Activated T-cell treated with anti-CD3 and anti-CD28 coated beads, Interleukin-2, amount 50 U/mL, for 4 hours (primary cell): Measurements from ENCODE around the gene AKIRIN2. TPM values are rescaled to one million over a fixed set of nuclear protein-coding genes. Genes with fewer than 3 reads are reported as not detected.

ENCODE experiments used
- ATAC-seq, 2 donors: fragments of 200-7000 bp; cut with Tn5 transposase; one replicate each; pipeline ENCODE4 v1.10.0; 2021
- DNase-seq: peaks from one replicate; pipeline ENCODE4 v3.0.0-alpha.2; 2020
- H3K27me3 Mint-ChIP-seq: one replicate; pipeline ENCODE4 v1.8.0; 2021; ENCODE audit warnings: low read depth, mixed read lengths
- H3K36me3 Mint-ChIP-seq: one replicate; pipeline ENCODE4 v1.8.0; 2022; ENCODE audit warnings: mixed read lengths; ENCODE audit not compliant: insufficient read depth
- H3K4me1 Mint-ChIP-seq: one replicate; pipeline ENCODE4 v1.8.0; 2021; ENCODE audit warnings: low read depth, mixed read lengths
- H3K4me3 Mint-ChIP-seq: one replicate; pipeline ENCODE4 v1.8.0; 2021; ENCODE audit warnings: mild to moderate bottlenecking, moderate library complexity, mixed read lengths
- H3K9me3 Mint-ChIP-seq: one replicate; pipeline ENCODE4 v1.8.0; 2021; ENCODE audit warnings: mixed read lengths
- total RNA-seq, 3 donors: library from RNA; stranded (reverse); gene quantifications; one replicate each; pipeline ENCODE4 v1.2.1, GENCODE V29; 2021

Gene AKIRIN2
- total RNA-seq, 3 donors from 2014 or later, result 43.8 to 61.4 (median 54.2) TPM

DNA sequence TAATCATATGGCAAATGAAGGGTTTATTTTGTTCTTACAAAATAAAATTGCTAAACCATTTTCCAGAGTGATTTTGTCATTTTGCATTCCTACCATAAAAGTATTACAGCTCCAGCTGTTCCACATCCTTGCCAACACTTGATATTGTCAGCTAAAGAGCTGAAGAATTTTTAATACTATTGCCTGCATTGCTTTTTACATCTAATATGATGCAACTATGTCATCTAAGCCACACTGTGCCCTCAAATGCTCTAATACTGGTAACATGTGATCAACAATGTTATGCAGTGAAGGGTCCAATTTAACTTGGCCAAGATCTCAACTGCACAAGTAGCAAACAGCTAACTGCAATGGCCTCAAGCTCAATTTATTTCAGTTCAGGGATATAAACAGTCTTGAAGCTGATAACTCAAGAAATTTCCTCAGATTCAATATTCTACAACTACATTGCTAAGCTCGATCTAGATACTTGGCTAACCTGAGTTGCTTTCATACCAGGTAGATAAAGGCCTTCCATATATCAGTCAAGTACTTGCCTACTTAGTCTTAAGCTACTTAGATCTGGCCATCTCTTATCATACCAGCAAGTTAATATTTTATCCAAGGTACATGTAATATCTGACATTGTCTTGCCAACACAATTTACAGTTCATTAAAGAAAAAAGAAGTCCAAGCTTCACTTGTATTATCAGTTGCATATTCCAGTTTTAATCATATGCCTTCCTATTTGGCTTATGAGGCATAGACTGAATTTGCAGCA, 17.0 kb downstream of the AKIRIN2 start:
- Mint-ChIP-seq H3K36me3 (peaks cover 11% of the 10 kb centered on the region), H3K9me3 (no peaks in the 10 kb centered on the region), H3K27me3 (no peaks in the 10 kb centered on the region), H3K4me1 (peaks cover 69% of the 10 kb centered on the region), H3K4me3 (no peak overlapping the region)
- ATAC-seq (no peak), DNase-seq (no peak)

DNA sequence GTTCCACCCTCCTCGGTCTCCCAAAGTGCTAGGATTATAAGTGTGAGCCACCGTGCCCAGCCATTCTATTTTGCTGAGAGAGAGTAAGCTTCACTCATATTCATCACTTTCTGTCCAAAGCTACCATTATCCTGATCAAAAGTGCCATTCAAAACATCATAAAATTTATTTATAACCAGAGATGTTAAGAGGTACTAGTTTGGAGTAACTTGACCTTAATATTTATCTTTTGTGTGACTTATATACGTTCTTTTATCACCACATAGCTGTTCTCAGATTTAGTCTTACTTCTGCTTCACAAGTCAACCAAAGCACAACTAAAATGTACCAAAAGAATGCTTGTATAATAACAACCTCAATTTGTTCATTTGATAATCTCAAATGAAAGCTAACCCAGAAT, 18.1 kb downstream of the AKIRIN2 start:
- Mint-ChIP-seq H3K27me3 (no peaks in the 10 kb centered on the region), H3K4me1 (peaks cover 71% of the 10 kb centered on the region), H3K36me3 (peaks cover 16% of the 10 kb centered on the region), H3K4me3 (no peak overlapping the region), H3K9me3 (no peaks in the 10 kb centered on the region)
- DNase-seq (no peak), ATAC-seq (no peak)

DNA sequence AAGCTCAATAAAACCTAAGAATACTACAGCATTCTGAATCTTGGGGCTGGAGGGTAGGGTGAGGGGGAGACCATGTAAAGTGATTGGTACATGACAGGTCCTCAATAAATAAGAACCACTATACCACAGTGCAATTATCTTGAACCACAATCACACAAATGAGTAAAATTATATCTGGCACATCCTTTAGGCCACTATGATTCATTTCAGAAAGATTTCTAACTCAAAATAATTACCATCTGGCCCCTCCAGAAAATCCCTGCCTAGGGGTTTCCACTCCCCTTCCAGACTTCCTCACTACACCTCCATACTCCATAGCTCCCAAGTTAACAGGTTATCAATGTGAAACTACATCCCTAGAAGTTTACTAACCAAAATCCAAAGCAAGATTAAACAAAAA, 19.7 kb downstream of the AKIRIN2 start:
- Mint-ChIP-seq H3K27me3 (no peaks in the 10 kb centered on the region), H3K4me1 (peaks cover 70% of the 10 kb centered on the region)
- ATAC-seq, result peak; percentile 89 to 90

DNA sequence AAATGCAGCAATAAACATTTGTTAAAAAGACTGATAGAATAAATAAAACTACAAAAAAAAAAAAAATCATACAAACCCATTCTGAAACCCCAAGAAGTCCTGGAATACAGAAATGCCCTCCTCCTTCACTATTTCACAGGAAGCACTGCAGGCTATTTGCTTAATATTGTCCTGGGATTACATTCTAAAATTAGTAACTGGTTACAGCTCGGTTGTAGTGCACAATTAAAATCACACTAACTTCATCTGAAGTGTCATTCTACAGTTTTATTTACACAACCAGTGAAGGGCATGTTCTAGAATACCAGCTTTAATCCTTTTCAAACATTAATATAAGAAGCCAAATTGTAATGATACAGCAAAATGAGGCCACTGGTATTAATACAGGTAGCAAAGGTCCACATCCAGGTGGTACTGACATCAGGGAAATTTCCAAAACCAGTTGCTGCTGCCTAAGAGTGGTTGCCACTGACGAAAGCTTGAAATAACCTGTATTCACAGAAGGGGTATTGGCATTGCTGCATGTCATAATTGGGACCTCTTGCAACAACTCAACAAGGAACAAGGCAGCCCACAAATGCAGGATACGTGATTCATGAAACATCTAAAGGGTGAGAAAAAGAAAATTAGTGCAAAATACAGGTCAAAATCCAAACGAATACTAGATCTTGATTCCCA, 26.9 kb downstream of the AKIRIN2 start:
- Mint-ChIP-seq H3K9me3 (no peaks in the 10 kb centered on the region), H3K36me3 (peaks cover 38% of the 10 kb centered on the region), H3K4me3 (no peak overlapping the region), H3K27me3 (no peaks in the 10 kb centered on the region), H3K4me1 (peaks cover 24% of the 10 kb centered on the region)
- DNase-seq (no peak), ATAC-seq (no peak)

More for the DNA sequence above, 19.7 kb downstream of the AKIRIN2 start:
- DNase-seq, result no peak
- H3K36me3 Mint-ChIP-seq, result peaks cover 23% of the 10 kb centered on the region
- no peak overlapping the region for H3K4me3 Mint-ChIP-seq
- no peaks in the 10 kb centered on the region for H3K9me3 Mint-ChIP-seq

DNA sequence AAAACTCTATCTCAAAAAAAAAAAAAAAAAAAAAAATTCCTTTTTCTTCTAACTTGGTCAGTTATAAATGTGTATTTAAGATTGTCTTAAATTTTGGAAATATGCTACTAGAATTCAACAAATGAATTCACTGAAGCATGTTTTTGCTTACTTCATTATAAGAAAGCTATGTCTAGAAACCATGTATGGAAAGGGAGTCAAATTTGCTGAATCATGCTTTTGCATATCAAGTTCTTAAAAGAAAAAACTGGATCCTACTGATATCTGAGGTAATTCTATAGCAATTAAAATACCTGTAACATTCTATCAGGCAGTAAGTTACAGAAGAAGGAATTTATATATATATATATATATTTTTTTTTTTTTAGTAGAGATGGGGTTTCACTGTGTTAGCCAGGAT, 27.7 kb downstream of the AKIRIN2 start:
- DNase-seq (no peak), ATAC-seq (no peak)
- no peaks in the 10 kb centered on the region for H3K27me3 Mint-ChIP-seq
- H3K4me1 Mint-ChIP-seq, result peaks cover 20% of the 10 kb centered on the region
- H3K4me3 Mint-ChIP-seq, result no peak overlapping the region
- H3K36me3 Mint-ChIP-seq, result peaks cover 38% of the 10 kb centered on the region
- no peaks in the 10 kb centered on the region for H3K9me3 Mint-ChIP-seq

DNA sequence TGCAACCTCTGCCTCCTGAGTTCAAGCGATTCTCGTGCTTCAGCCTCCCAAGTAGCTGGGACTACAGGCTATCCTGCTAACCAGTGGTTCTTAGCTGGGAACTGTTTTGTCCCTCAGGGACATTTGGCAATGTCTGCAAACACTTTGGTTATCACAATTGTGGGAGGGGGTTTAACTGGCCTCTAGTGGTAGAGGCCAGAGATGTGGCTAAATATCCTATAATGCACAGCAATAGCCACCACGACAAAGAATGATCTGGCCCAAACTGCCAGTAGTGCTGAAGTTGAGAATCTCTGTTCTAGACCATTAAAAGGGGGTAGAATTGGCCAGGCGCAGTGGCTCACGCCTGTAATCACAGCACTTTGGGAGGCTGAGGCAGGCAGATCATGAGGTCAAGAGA, 28.8 kb downstream of the AKIRIN2 start:
- DNase-seq, result no peak
- Mint-ChIP-seq H3K4me3 (no peak overlapping the region), H3K27me3 (no peaks in the 10 kb centered on the region), H3K4me1 (peaks cover 19% of the 10 kb centered on the region), H3K36me3 (peaks cover 37% of the 10 kb centered on the region), H3K9me3 (no peaks in the 10 kb centered on the region)
- no peak for ATAC-seq

DNA sequence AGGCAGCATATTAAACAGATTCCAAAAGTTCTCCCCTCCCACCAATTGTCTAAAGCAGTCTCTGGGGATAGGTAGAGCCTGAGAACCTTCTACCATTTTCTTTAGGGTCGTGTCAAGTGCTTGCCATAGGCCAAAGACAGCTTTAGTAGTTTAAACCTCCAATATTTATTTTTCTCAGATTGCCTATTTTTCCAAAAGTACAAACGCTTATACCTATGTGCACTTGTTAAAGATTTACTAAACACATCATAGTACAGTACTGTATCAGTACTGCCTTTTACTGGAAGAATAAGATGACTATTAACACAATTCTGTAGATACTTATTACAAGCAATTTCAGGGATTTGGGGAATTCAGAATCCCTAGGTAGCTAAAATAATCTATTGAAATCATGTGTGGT, 29.4 kb downstream of the AKIRIN2 start:
- Mint-ChIP-seq H3K4me3 (no peak overlapping the region), H3K4me1 (peaks cover 15% of the 10 kb centered on the region), H3K9me3 (no peaks in the 10 kb centered on the region), H3K36me3 (peaks cover 37% of the 10 kb centered on the region), H3K27me3 (no peaks in the 10 kb centered on the region)
- DNase-seq (no peak), ATAC-seq (no peak)

DNA sequence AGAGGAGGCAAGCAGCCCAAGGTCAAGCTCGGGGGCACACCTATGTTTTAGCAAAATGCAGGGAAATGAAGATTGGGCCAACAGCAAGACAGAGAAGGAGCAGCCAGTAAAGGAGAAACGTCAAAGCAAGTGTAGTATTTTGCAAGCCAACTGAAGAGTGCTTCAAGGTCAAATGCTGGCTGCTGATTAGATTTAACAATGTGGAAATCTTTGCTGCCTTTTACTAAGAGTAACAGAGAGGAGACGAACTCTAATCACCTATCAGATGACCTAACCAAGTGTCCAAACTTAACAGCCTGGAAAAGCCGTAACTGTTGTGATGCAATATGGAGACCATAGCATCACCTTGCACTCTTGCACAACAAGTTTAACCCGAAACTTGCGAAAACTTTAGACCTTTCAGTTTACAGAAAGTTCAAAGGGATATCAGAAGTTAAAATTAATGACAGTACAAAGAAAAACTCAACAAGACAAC, 30.4 kb downstream of the AKIRIN2 start:
- ATAC-seq, result no peak
- no peak for DNase-seq
- Mint-ChIP-seq H3K9me3 (no peaks in the 10 kb centered on the region), H3K27me3 (no peaks in the 10 kb centered on the region), H3K36me3 (peaks cover 34% of the 10 kb centered on the region), H3K4me1 (peaks cover 12% of the 10 kb centered on the region), H3K4me3 (no peak overlapping the region)

DNA sequence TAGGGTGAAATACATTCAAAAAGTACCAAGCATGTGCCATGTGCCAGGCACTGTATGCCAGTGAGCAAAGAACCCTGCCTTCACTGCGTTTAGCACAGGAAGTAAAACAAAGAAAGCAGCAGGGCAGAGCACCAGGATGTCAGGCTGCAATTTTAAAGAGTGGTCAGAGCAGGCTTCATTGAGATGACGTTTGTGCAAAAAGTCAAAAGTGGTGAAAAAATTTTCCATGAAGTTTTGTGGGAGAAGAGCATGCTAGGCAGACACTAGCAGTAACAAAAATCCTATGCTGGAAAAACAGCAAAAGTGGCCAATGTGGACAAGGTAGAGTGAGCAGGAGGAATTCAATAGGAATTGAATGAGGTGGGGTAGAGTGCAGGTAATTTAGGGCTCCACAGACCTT, 31.3 kb downstream of the AKIRIN2 start:
- Mint-ChIP-seq H3K4me1 (peaks cover 12% of the 10 kb centered on the region), H3K27me3 (no peaks in the 10 kb centered on the region), H3K4me3 (no peak overlapping the region), H3K9me3 (no peaks in the 10 kb centered on the region), H3K36me3 (peaks cover 33% of the 10 kb centered on the region)
- DNase-seq, result no peak
- ATAC-seq, result no peak

DNA sequence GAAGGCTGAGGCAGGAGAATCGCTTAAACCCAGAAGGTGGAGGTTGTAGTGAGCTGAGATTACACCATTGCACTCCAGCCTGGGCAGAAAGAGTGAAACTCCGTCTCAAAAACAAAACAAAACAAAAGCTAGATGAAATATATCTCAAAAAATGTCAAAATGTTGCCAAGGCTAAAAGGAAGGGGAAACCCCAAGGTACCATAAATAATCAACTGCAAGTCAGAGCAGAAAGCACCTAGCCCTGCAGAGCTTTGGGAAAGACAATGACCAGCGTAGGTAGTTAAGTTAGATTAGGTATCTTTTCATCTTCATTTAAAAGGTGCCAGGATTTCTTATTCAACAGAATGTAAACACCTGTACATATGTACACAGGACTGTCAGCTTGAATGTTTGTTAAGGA, 33.0 kb downstream of the AKIRIN2 start:
- Mint-ChIP-seq H3K4me3 (no peak overlapping the region), H3K27me3 (no peaks in the 10 kb centered on the region), H3K9me3 (no peaks in the 10 kb centered on the region), H3K4me1 (peaks cover 12% of the 10 kb centered on the region), H3K36me3 (peaks cover 26% of the 10 kb centered on the region)
- ATAC-seq (no peak), DNase-seq (no peak)

DNA sequence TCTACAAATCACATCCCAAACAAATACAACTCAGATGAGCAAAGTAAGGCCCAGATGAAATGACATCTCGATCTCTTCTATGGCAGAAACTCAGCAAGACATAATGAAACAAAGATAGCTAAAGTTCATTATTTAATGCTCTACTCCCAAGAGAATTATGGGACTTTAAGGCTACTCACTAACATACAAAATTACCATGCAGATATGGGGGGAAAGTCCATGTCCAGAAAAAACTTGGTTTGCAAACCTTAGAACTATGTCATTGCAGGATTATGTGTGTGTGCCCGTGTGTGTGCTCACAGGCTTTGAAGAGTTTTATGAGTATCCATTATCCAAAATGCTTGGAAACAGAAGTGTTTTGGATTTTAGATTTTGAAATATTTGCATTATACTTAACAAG, 34.0 kb downstream of the AKIRIN2 start:
- H3K36me3 Mint-ChIP-seq, result peaks cover 32% of the 10 kb centered on the region
- ATAC-seq (no peak), DNase-seq (no peak)
- H3K4me3 Mint-ChIP-seq, result no peak overlapping the region
- H3K27me3 Mint-ChIP-seq, result no peaks in the 10 kb centered on the region
- H3K4me1 Mint-ChIP-seq, result peaks cover 12% of the 10 kb centered on the region
- no peaks in the 10 kb centered on the region for H3K9me3 Mint-ChIP-seq

DNA sequence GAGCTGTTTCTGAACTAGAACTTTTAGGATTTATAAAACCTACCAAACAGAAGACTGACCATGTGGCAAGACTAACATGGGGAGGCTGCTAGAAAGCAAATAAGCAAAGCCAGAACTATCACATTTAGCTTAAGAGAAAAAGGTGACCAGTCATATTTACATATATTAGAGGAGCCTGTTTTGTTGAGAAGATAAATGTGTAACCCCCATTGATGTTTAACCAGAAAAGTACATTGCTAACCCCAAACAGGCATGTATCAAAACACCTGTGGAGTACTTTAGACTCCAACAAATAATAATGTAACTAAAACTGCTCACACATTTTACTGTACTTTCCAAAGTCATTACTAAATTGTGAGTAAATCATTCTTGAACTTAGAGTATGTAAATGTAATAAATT, 35.0 kb downstream of the AKIRIN2 start:
- DNase-seq, result no peak
- Mint-ChIP-seq H3K36me3 (peaks cover 29% of the 10 kb centered on the region), H3K4me1 (peaks cover 12% of the 10 kb centered on the region), H3K9me3 (no peaks in the 10 kb centered on the region), H3K27me3 (no peaks in the 10 kb centered on the region), H3K4me3 (no peak overlapping the region)
- ATAC-seq, result no peak

DNA sequence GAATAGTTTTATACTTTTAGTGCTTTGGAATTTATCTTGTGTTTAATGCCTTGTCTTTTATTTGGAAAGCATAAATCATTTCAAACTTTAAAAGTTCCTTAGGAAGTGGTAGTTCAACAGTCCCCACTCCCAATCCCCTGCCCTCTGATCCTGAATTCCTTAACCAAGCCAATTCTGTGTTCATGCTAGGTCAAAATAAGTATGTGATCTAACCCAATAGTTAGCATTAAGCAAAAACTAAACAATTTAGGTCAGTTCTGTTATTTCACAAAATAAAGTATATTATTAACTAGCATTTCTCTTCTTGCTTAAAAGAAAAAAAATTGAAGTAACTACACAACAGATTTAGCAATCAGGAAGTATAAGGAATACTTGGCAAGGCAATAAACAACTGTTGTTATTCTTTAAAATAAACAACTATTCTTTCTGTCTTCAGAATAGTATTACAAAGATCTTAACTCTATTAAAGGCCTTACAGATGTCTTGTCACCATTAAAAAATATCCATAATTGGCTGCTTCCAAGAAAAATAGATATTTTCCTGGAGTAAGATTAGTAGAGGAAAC, 37.0 kb downstream of the AKIRIN2 start:
- no peak overlapping the region for H3K4me3 Mint-ChIP-seq
- ATAC-seq (no peak), DNase-seq (no peak)
- H3K27me3 Mint-ChIP-seq, result no peaks in the 10 kb centered on the region
- H3K9me3 Mint-ChIP-seq, result no peaks in the 10 kb centered on the region
- no peaks in the 10 kb centered on the region for H3K4me1 Mint-ChIP-seq
- H3K36me3 Mint-ChIP-seq, result peaks cover 24% of the 10 kb centered on the region

DNA sequence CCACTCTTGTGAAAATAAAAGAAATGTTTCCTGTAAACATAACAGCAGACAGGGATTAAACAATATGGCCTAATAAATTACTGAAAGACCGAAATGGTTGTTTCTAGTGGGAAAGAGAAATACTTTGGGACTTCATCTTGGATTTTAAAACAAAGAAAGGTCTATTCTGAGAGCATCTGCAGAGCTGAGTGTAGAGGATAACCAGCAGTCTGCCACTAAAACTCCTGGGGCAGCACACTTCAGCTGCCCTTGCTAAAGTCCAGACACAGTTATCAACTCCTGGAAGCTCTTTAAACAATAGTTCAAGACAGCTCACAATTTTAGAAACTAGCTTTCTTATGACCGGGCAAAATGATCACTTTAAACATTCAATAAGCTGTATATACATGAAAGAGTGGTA, 38.6 kb downstream of the AKIRIN2 start:
- no peak for ATAC-seq
- Mint-ChIP-seq H3K4me1 (no peaks in the 10 kb centered on the region), H3K9me3 (no peaks in the 10 kb centered on the region), H3K4me3 (no peak overlapping the region), H3K36me3 (peaks cover 23% of the 10 kb centered on the region), H3K27me3 (no peaks in the 10 kb centered on the region)
- no peak for DNase-seq

DNA sequence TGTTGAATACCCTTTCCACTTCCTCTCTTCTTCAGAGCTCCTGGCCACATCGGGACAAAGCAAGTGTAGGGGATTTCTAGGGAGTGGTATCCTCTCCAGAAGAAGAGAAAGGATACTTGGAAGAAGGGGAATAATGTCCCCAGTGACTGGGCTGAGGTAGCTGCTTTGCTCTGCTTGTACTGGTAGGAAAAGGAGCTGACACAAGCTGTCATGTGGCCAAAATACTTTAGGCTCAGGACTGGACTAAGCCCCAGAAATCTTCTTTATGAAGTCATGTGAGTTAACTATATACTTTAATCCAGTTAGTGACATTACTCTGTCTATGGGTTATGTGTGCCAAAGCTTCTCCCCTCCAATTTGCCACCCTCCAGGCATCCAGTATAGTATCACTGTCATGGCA, 40.5 kb downstream of the AKIRIN2 start:
- peaks cover 28% of the 10 kb centered on the region for H3K36me3 Mint-ChIP-seq
- peaks cover 11% of the 10 kb centered on the region for H3K4me1 Mint-ChIP-seq
- DNase-seq (no peak), ATAC-seq (no peak)
- H3K4me3 Mint-ChIP-seq, result no peak overlapping the region
- H3K9me3 Mint-ChIP-seq, result no peaks in the 10 kb centered on the region
- no peaks in the 10 kb centered on the region for H3K27me3 Mint-ChIP-seq
